ENCODE data around the gene PTPN14. TPM values are rescaled to one million over a fixed set of nuclear protein-coding genes. Genes with fewer than 3 reads are reported as not detected.

Gene PTPN14
- total and polyA plus RNA-seq, 3 donors from 2014 or later = 14.8 to 59.2 (median 42.2) TPM

DNA sequence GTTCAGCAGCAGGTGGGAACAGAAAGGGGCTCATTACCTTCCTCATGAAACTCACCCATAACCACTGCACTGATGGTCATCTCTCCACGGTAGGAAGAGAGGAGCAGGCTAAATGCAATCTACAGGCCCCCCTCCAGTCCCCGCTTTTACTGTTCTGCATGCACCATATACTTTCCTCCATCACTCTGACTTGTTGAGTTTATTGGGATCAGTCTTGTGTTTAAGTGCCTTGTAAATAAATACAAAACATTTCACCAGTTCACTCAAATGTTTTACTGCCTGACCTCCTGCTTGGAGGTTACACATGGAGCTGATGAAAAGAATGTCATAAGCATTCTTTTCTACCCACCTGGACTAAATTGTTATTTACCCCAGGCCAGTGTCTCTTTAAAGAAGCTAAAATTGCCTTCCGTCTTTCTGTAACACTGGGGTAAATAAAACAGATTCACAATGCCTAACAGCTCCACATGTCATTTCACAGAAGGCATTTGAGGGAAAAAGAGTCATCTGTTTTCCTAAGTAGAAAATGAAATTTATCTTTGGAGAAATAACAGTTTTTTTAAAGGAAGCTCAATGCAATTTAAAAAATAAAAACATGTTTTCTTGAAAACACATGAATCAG lies 30.7 kb downstream of the PTPN14 start:
- 88 to 92% methylated on average over 3 of the region's 3 CpGs for WGBS, 2 donors
- Histone ChIP-seq H3K27ac (no peak overlapping the region), H3K4me3 (no peak overlapping the region), H3K4me1 (no peaks in the 10 kb centered on the region), H3K36me3 (ENCODE audit: low read depth, missing control alignments) (no peaks in the 10 kb centered on the region), H3K27me3 (no peaks in the 10 kb centered on the region), H3K9me3 (no peaks in the 10 kb centered on the region)
- intact Hi-C loops (cut with DNase I; ENCODE audit: low total_unique reads) = no loop called here
- no peak for TF ChIP-seq POLR2A (IDR thresholded peaks at IDR 0.05)
- DNase-seq = no peak

DNA sequence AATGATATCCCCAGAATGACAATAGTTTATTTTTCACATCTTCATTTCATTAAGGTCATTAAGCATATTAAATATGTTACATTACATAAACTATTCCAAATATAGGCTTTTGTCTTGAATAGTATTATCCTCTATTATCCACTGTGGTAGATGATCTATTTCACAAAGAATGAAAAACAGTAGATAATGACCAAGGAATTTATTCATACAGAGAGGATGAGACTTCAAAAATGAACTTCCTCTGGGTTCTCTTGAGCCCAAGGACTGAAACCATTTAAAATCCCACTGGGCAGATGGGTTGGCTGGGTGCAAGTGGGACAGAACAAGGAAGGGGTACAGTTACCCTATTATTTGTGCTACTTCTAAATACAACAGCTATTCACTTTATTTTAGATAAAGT lies 33.0 kb downstream of the PTPN14 start:
- TF ChIP-seq POLR2A (IDR thresholded peaks at IDR 0.05) = no peak
- TF ChIP-seq, protein P1, sequence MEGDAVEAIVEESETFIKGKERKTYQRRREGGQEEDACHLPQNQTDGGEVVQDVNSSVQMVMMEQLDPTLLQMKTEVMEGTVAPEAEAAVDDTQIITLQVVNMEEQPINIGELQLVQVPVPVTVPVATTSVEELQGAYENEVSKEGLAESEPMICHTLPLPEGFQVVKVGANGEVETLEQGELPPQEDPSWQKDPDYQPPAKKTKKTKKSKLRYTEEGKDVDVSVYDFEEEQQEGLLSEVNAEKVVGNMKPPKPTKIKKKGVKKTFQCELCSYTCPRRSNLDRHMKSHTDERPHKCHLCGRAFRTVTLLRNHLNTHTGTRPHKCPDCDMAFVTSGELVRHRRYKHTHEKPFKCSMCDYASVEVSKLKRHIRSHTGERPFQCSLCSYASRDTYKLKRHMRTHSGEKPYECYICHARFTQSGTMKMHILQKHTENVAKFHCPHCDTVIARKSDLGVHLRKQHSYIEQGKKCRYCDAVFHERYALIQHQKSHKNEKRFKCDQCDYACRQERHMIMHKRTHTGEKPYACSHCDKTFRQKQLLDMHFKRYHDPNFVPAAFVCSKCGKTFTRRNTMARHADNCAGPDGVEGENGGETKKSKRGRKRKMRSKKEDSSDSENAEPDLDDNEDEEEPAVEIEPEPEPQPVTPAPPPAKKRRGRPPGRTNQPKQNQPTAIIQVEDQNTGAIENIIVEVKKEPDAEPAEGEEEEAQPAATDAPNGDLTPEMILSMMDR (IDR thresholded peaks at IDR 0.05) = no peak
- intact Hi-C loops (cut with DNase I; ENCODE audit: low total_unique reads) = no loop called here
- H3K27ac ChIP-seq = no peak overlapping the region
- H3K4me1 ChIP-seq = peaks cover 5% of the 10 kb centered on the region
- no peak overlapping the region for H3K4me3 ChIP-seq
- no peaks in the 10 kb centered on the region for H3K36me3 ChIP-seq (ENCODE audit: low read depth, missing control alignments)
- H3K27me3 ChIP-seq = no peaks in the 10 kb centered on the region
- H3K9me3 ChIP-seq = no peaks in the 10 kb centered on the region
- no peak for DNase-seq

DNA sequence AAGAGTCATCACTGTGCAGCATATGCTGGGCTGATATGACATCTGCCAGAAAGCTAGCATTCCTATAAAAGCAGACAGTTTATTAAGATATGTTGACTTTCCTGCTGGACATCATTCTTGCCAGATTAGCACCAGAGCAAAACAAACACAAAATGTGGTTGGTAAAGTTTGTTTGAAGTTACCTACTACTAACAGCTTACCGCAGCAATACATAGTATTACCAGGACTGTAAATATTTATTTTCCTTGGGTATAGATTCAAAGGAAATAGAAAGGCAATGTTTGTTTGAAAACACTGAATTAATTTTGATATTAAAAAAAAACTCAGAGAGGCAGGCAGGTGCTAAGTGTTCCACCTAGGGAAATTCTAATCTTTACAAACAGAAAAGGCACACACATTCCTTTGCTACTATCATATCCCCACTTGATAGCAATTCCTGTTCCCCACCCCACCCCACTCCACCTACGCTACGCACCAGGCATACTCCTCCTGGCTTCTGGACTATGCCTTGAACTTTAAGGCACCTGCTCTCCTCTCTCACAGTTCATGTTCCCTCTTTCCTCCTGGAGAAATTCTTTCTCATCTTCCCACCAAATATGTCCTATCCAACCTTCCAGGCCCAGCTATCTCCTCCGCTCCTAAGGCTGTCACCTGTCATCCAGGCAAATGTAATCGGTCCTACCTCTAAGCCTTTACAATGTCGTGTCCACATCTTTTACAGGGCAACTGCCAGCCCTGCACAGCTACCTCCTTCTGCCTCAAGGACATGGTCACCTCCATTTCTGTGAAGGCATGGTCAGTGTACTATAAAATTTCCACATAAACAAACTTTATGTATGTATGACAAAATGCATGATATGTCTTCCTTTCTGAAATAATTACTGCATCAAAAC lies 34.7 kb downstream of the PTPN14 start:
- Histone ChIP-seq H3K27ac (no peak overlapping the region), H3K27me3 (no peaks in the 10 kb centered on the region), H3K36me3 (ENCODE audit: low read depth, missing control alignments) (no peaks in the 10 kb centered on the region), H3K4me3 (no peak overlapping the region), H3K4me1 (peaks cover 5% of the 10 kb centered on the region), H3K9me3 (no peaks in the 10 kb centered on the region)
- 93 to 97% methylated on average over 6 of the region's 6 CpGs for WGBS, 2 donors
- intact Hi-C loops (cut with DNase I; ENCODE audit: low total_unique reads) = no loop called here
- DNase-seq = no peak
- no peak for TF ChIP-seq POLR2A (IDR thresholded peaks at IDR 0.05)
- TF ChIP-seq, protein P1 (IDR thresholded peaks at IDR 0.05) = no peak

DNA sequence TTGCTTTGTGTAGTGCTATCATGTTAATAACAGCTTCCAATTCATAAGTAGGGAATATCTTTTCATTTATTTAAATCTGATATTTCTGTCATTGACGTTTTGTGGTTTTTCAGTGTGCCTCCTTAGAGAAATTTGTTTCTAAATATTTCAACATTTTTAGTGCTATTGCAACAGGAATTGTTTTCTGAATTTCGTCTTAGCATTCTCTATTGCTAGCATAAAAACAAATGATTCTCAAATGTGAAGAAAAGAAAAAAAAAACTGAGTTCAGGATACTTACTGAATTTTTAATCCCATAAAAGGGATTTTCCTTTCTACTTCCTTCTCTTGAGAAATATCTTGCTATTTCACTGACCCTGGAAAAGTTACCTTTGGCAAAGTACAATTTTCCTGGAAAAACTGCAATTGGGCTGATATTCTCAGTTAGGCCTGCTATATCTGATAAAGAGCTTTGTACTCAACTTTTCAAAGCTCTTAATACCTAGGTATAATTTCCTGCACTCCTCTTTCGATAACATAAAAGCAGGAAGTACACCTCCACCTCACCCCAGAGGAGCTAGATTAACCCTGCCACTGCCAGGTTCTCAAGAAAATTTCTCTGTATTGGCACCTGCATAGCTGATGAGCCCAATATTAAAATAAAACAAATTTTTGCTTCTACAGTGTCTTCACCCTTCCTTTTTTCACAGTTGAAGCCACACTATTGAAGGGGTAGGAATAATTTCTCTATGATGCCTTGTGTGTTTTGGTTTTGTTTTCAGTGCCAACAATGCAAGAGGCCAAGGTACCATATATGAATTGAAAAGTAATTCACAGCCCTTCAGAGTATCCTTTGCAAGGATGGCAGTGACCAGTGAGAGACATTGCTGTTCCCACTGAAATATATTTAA lies 35.6 kb downstream of the PTPN14 start:
- H3K4me3 ChIP-seq = no peak overlapping the region
- DNase-seq = no peak

More for the DNA sequence above, 35.6 kb downstream of the PTPN14 start:
- 54 to 67% methylated on average over 3 of the region's 3 CpGs for WGBS, 2 donors
- no peaks in the 10 kb centered on the region for H3K27me3 ChIP-seq
- no peak overlapping the region for H3K27ac ChIP-seq
- H3K9me3 ChIP-seq = no peaks in the 10 kb centered on the region
- intact Hi-C loops (cut with DNase I; ENCODE audit: low total_unique reads) = no loop called here
- H3K36me3 ChIP-seq (ENCODE audit: low read depth, missing control alignments) = no peaks in the 10 kb centered on the region
- TF ChIP-seq, protein P1 (IDR thresholded peaks at IDR 0.05) = no peak
- TF ChIP-seq POLR2A (IDR thresholded peaks at IDR 0.05) = no peak
- H3K4me1 ChIP-seq = peaks cover 5% of the 10 kb centered on the region
